NCI-H748 treated with DMSO at 0.1 percent for 48 hours (cell line): ENCODE results near the gene STK32B.

Experiments
- DNase-seq: peaks from one replicate; lab custom pipeline; 2025; lab: John Stamatoyannopoulos, UW

Gene STK32B

GRCh38 chr4:5125321-5125720, 74.0 kb downstream of the STK32B start:
- peak; percentile 27 for DNase-seq

GRCh38 chr4:5126231-5126630, 75.0 kb downstream of the STK32B start:
- DNase-seq: no peak

GRCh38 chr4:5126857-5127256, 75.6 kb downstream of the STK32B start:
- DNase-seq: no peak

GRCh38 chr4:5127556-5127955, 76.3 kb downstream of the STK32B start:
- DNase-seq: no peak

- no peak for DNase-seq
Measured at GRCh38 chr4:5128569-5128968, 77.3 kb downstream of the STK32B start.

GRCh38 chr4:5133201-5133600, 81.9 kb downstream of the STK32B start:
- DNase-seq: no peak

GRCh38 chr4:5133933-5134594, 82.8 kb downstream of the STK32B start:
- DNase-seq: no peak

- no peak for DNase-seq
Measured at GRCh38 chr4:5134620-5135019, 83.3 kb downstream of the STK32B start.

- DNase-seq: no peak
Measured at GRCh38 chr4:5137226-5137625, 85.9 kb downstream of the STK32B start.

GRCh38 chr4:5137927-5138326, 86.6 kb downstream of the STK32B start:
- DNase-seq: no peak

GRCh38 chr4:5138389-5138788, 87.1 kb downstream of the STK32B start:
- no peak for DNase-seq

- no peak for DNase-seq
Measured at GRCh38 chr4:5139141-5139540, 87.9 kb downstream of the STK32B start.

GRCh38 chr4:5141802-5142201, 90.5 kb downstream of the STK32B start:
- no peak for DNase-seq

- DNase-seq: no peak
Measured at GRCh38 chr4:5142726-5143125, 91.4 kb downstream of the STK32B start.

GRCh38 chr4:5143306-5143861, 92.1 kb downstream of the STK32B start:
- DNase-seq: no peak

GRCh38 chr4:5143940-5144339, 92.7 kb downstream of the STK32B start:
- DNase-seq: no peak

- DNase-seq: no peak
Measured at GRCh38 chr4:5144384-5144783, 93.1 kb downstream of the STK32B start.

GRCh38 chr4:5146248-5146647, 95.0 kb downstream of the STK32B start:
- no peak for DNase-seq

- DNase-seq: no peak
Measured at GRCh38 chr4:5152521-5152920, 101.2 kb downstream of the STK32B start.

GRCh38 chr4:5156682-5157081, 105.4 kb downstream of the STK32B start:
- no peak for DNase-seq

- peak; percentile 42 for DNase-seq
Measured at GRCh38 chr4:5157791-5158770, 106.8 kb downstream of the STK32B start.

- DNase-seq: no peak
Measured at GRCh38 chr4:5158825-5159224, 107.5 kb downstream of the STK32B start.

- no peak for DNase-seq
Measured at GRCh38 chr4:5160668-5161067, 109.4 kb downstream of the STK32B start.
